HG03342 (cell line): ENCODE results near the gene IQCB1.
"Not testable (repeated sequence)": the region's sequence is repeated elsewhere in the genome, so short reads cannot be mapped to it uniquely, and the experiment has no call there.

Experiments used
- ATAC-seq: cut with Tn5 transposase; IDR thresholded peaks from one replicate; pipeline ENCODE4 v1.9.1; 2021; ENCODE audit warnings: mild to moderate bottlenecking, moderate library complexity; ENCODE audit not compliant: unreplicated experiment

Gene IQCB1

DNA sequence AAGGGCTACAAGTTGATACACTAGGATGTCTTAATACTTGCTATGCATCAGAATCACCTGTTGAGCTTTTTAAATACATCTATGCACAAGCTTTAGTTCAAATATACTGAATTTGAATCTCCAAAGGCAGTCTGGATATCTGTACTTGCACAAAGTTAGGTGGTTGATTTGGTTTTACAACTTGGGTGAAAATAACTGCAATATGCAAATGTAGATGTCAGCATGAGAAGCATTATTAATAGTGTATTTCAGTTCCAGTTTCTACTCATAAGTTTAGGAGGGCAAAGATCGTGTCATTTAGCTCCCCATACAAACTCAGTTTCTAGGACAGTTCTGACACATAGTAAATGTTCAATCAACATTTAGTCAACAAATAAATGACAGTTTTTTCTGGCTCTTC, 25.6 kb downstream of the IQCB1 start:
- peak; percentile 98 for ATAC-seq

DNA sequence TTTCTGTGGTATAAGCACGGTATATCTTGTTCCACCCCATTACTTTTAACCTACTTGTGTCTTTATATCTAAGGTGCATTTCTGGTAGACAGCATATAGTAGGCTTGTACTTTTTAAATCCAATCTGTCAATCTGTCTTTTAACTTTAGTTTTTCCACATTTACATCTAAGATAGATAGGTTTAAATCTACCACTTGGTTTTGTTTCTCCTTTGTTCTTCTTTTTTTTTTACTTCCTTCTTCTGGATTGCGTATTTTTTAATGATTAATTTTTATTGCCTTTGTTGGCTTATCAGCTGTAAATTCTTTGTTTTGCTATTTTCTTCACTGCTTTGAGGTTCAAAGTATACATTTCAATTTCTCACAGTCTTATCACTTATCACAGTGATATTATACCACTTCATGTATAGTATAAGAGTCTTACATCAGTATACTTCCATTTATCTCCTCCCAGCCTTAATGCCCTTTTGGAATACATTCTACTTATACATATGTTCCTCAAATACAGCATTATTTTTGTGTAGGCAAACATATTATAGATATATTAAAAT, 31.0 kb downstream of the IQCB1 start:
- no peak for ATAC-seq

DNA sequence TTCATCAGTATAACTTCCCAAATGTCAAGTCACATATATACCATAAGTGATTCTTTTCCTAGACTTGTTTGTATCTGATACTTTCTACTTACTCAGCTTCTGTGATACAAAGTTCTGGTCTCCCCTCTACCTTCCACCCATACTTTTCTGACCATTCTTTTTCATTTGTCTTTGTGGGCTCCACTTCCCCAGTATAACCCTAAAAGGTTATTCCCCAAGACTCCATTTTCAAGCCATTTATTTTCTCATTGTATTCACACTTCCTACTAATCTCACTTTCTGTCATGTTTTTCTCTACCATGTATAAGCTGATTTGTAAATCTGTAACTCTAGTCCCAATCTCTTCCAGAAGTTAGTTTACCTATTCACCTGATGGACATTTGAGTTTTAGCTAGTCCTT, 34.0 kb downstream of the IQCB1 start:
- ATAC-seq, result no peak

DNA sequence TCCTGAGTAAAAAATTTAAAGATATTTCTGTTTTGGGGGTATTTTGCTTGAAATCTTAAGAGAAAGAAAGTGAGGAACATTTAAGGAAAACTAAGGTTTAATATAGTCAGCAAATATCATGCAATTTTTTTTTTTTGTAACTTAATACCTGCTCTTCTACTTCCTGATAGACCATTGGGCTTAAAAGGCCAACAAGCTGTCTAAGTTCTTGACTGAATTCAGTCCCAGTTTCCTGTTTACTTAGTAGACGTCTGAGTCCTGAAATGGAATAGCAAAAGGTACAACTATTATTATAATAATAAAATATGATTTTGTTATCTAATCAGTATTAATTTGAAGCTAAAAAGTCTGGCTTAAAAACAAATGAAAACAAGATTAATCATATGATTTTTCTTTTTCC, 37.9 kb downstream of the IQCB1 start:
- ATAC-seq, result no peak

DNA sequence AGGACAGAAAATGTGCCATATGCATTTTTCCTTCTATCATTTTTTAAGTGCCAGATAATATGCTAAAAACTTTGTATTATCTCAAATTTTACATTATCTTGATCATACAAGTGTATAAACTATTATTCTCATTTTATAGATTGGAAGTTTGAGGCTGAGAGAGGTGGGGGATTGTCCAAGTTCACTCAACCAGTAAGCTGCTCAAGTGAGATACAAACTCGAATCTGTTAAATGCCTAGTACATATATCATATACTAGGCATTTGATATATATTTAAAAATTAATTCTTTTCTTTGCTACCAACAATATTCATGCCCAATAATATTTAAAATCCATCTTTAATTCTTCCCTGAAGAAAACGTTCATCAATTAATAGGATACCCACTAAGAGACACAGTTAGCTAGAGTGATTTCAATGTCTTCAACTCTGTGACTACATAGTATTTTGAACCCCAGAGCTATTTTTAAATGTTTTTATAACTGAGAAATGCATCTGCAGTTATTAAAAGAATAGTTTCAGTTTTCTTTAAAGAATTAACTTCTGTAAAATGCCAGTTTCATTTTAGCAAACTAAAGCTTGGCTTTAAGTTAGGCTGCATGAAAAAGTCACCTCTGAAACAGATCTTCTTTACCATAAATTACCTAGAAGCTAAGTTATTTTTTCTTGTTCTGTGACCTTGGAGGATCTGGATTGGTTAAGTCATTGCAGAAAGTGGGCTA, 40.4 kb downstream of the IQCB1 start:
- no peak for ATAC-seq

DNA sequence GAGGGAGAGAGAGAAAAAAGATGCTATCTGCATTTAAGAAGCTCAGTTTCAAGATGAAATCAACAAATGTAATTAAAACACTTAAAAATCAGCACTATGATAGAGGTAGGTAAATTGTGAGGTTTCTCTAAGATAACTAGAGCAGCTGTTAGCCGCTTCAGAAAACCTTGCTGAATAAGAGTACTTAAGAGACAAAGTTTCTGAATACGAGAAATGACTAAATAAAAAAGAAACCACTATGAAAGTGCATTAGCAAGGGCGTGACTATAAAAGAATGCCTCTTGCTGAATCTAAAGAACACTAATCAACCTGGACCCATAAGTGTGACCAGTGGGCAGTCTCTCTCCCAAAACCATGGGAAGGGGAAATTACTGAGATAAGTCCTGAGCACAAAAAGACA, 41.8 kb downstream of the IQCB1 start:
- ATAC-seq, result no peak

DNA sequence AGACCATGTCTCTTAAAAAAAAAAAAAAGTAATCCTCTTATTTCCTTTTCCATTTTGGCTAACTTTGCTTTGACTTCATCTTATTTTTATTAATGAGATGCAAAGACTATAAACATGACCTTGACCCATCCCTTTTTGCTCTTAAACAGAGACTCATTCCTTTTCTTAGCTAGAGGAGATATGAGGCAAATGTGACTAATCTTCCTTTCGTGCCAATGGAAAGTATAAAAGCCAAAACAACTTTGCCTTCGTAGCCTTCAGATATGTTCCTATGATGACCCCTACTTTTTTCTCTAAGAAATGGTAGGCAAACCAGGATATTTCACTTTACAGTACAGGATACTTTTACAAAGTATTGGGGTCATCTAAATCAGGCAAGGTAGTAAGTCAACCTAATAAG, 48.4 kb downstream of the IQCB1 start:
- no peak for ATAC-seq

DNA sequence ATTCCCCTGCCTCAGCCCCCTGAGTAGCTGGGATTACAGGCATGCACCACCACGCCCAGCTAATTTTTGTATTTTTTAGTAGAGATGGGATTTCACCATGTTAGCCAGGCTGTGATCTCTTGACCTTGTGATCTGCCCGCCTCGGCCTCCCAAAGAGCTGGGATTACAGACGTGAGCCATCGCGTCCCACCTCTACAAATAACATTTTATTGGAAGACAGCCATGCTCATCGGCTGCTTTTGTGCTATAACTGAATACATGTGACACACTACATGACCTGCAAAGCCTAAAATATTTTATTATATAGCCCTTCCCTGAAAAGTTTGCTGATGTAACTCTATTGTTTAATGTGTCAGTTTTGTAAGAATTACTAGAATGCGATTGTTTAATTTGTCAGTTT, 52.1 kb downstream of the IQCB1 start:
- not testable (repeated sequence) for ATAC-seq

DNA sequence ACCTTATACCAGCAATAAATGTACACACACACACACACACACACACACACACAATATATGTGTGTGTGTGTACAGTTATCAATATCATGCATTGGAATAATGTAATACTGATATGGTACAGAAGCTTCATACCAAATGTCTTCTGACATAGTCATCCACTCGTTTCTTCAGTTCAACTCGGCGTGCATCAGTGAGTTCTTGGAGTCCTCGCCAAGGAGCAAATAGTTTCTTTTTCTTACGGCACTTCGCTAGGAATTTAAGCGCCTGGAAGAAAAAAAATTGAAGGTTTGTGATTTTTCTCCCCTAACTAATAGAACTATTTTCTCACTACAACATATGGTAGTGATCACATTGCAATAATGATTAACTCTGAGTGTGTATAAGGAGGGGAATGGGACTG, 53.2 kb downstream of the IQCB1 start:
- no peak for ATAC-seq

DNA sequence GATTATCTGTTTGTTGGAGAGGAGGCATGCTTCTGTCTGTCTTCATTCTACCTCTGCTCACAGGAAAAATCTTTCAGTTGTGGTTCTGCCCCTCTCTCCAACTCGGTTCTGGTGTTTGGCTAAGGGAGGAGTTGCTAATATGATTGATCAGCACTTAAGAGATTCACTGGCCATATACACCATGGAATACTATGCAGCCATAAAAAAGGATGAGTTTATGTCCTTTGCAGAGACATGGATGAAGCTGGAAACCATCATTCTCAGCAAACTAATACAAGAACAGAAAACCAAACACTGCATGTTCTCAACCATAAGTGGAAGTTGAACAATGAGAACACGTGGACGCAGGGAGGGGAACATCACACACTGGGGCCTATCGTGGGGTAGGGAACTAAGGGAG, 59.8 kb downstream of the IQCB1 start:
- not testable (repeated sequence) for ATAC-seq

DNA sequence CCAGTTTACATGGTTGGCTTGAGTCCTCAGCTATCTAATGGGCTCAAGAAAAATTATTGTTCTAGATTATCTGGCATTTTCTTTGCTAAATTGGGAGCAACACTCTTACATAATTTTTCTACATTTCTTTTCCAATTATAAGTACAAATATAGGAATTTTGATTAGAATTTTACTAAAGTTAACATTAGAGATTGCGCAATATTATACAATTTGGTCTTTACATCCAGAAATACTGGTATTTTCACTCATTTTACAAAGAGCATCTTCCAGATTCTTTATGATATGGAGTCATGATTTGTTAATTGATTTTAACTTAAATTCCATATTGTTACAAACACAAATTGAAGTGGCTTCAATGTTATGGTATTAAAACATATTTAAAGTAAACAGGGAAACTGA, 65.6 kb downstream of the IQCB1 start:
- no peak for ATAC-seq

DNA sequence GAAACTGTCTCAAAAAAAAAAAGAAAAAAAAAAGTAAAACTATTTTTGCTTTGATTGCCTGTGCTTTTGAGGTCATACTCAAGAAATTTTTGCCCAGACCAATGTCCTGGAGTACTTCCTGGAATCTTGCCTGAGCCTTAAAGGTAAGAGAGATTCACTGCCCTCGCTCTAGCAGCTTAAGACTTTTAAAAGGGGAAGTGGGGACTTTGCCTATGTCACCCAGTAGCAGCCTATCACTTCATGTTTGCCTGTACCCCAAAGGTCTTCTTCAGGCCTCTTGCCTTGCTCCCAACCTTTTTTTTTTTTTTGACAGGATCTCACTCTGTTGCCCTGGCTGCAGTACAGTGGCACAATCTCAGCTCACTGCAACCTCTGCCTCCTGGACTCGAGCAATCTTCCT, 66.4 kb downstream of the IQCB1 start:
- no peak for ATAC-seq

DNA sequence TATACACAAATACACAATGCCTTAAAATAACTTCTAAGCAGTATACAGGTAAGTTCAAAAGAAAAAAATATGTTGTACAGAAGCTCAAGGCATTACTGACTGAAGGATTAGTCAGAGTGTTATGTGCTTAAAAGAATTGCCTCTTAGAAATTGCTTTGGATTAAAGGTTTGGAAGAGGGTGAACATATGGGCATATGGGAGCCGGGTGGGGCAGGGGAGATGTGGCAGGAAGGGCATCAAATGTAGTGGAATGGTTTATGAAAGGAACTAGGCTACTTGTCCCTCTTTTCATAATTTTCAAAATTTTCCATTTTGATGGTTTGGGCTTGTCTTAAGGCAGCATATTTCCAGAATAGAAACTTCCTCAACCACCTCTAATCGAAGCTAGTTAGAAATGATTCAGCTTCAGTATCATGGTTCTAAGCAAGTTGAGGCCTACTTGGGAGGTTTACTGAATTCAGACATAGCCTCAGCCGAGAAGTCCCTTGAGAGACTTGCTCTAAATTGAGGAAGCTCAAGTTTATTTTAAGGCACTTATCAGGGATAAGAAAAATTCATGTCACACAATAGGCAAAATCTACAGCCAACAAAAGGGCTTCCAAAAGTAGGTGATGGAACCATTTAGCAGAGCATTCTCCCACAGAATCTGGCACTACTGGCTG, 75.2 kb downstream of the IQCB1 start:
- no peak for ATAC-seq

DNA sequence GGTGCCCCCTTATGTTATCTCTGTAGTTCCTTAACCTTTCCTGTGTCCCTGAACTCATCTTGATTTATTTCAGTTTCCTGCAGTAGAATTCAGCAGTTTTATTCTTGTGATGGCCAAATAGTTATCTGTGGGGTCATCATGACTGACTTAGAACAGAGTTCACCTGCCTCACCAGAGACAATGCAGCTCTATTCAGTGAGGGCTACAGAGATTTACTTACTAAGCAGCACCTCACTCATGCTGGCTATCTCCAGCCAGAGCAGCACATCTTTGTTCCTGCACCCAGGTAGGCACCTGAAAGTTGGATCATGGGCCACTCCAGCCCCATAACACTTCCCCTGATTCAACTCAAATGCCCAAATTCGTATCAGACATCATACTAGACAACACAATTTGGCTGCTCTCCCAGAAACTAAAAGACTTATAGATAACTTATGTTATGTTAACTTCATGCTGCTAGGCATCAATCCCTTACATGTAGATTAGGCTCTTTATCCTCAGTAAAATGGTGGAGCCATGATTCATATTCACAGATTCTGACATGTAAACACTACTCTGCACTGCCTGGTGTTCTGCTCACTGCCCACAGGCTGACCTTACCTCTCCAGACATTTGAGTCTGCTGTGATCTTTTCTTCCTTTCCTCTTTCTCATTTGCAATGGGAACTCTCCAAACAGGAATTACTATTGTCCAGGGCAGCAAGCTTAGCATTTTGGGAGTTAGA, 76.0 kb downstream of the IQCB1 start:
- ATAC-seq, result no peak

DNA sequence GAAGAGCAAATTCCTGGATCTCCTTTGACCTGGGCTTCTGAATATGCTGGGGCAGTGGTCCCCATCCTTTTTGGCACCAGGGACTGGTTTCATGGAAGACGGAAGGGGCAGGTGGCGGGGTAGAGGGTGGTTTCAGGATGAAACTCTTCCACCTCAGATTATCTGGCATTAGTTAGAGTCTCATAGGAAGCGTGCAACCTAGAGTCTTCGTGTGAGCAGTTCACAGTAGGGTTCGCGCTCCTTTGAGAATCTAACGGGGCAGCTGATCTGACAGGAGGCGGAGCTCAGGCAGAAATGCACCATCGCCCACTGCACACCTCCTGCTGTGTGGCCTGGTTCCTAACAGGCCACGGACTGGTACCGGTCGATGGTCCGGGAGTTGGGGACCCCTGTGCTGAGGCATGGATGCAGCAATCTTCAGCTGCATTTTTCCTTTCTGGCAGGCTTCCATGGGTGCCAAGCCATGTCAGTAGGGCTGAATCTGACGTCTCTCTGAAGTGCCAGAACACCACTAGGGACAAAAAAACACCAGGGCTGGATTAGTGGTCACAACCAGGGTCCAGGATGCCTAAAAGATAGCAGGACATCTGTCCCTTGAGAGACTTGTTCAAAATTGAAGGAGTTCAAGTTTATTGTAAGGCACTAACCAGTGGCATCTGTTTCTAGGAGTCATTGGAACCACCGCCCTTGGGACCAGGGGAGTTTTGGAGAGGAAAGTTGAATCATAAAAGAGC, 76.9 kb downstream of the IQCB1 start:
- ATAC-seq, result no peak

DNA sequence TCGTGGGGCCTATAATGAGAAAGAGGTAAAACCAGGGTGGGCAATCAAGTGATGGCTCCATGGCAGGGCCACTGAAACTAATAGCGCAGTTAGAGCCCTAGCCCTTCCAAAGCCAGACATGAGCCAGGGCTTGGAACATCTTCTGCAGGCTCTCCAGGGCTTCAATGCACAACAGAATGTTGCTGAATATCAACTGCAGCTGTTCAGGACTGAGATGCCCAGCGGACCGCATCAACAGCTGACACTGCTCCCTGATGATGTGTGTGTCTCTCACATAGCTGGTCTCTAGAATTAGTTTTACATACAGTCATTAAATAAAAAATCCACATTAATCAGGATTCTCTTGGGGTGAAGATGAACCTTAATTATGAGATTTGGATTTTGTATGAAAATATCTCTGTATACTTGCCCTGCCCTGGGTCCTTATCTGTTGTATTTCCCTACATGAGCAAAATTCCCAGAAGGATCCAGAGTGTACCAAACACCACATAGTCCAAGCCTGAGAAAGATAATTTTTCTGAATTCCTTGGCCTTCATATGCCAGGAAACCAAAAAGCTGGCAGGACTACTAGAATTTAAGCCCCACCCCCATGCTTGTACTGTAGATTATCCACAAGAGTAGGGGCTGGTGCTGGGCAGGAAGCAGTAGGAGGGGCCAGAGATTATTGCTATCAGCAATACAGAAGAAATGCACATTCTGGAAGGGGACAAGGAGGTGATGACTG, 77.6 kb downstream of the IQCB1 start:
- no peak for ATAC-seq

DNA sequence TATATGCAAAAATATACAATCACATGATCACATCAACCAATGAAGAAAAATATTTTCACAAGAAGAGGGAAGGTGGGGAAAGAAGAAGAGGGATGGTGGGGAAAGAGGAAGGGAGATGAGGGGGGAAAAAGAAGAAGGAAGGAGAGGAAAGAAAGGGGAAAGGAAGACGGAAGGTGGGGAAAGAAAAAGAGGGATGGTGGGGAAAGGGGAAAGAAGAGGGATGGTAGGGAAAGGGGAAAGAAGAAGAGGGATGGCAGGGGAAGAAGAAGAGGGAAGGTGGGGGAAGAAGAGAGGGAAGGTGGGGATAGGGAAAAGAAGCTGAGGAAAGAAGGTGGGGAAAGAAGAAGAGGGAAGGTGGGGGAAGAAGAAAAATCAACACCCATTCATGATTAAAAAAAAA, 82.1 kb downstream of the IQCB1 start:
- ATAC-seq, result no peak

DNA sequence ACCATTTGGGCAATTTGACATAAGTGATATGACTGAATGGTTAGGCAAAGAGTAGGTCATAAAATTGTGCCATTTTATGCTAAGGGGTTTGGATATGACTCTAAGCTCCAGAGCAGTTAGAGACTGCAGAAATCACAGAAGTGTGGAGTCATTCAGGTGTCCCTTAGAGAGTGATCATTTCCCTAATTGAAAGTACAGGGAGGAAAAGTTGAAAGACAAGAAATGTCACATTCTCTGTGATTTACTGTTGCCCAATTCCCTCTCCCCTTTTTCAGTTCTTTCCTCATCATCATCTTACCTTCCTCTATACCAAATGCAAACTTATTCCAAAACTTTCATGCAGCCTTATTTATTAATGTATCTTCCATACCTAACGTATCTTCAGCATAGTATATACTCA, 82.6 kb downstream of the IQCB1 start:
- no peak for ATAC-seq

DNA sequence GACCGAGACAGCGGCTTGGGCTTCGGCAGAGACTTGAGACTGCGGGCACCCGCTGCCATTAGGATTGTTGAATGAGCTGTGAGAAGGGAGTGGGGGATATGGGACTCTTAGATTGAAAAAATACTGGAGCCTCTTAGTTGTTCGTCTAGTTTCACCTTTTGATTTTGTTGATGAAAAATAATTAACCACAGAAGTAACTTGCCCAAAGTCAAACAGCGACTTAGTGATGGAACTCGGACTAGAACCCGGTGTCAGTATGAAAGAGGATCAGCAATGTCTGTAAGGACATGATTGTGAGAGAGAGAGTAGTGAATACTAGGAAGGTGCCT, 84.8 kb downstream of the IQCB1 start:
- ATAC-seq, result no peak

DNA sequence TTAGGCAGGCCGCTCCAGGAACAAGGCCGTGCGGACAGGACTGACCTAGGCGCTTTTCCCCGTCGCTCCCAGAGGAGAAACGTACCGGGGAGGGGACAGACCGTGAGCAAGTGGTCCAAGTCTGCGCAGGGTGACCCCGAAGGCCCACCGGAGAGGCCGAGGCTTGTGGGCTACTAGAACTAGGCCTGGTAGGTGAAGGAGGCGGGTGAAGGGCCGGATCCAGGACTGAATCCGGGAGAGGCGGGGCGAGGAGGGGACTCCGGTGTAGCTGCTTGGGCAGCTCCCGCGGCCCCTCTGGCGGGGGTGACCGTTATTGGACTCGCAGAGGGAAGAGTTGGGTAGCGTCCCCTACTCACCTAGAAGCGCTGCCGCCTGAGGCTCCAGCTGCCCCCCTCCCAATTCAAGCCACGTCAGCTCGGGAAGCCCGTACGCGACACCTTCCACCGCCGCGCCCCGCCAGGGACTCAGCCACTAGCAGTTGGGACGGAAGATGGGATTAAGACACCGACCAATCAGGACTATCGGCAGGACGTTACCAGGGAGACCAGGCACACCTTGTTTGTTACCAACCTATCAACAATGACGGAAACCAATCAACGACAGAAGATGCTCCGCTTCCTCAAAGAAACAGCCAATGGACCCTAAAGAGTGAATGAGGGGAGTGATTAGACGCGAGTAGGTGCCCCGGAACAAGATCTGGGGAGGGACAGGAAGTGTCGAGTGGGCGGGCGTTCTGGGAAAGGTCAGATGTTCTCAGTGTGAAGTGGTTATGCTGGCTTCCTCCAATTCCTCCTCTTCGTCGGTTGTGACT, 85.4 kb downstream of the IQCB1 start, which contains the start of gene GOLGB1:
Gene GOLGB1 (minus strand): TSS at position 466 of the 811 bp plus-strand sequence. CDS start 18,770 bp downstream, outside the sequence.
- peak; percentile 95 for ATAC-seq
